ENCODE measurements around the gene PCGF3. TPM values are rescaled to one million over a fixed set of nuclear protein-coding genes. Genes with fewer than 3 reads are reported as not detected.

The PCGF3 gene
- polyA plus RNA-seq, 3 donors, result 60.9 to 88.3 (median 82.7) TPM

Other genes with a start within 250 kb of the PCGF3 start
- 10 to 100 TPM; 31.8 to 43.9 (median 38.5) TPM for gene ZNF721, start 206.7 kb upstream of the PCGF3 start, polyA plus RNA-seq (ENCODE audit: insufficient read length in 3 of 3)
- 10 to 100 TPM; 52.5 to 90.1 (median 82.2) TPM for gene PIGG, start 206.6 kb upstream of the PCGF3 start, polyA plus RNA-seq (ENCODE audit: insufficient read length in 3 of 3)
- under 1 TPM in 1 of 3 donors, not detected in 2; 0.09 TPM for gene TMEM271, start 129.5 kb upstream of the PCGF3 start, polyA plus RNA-seq (ENCODE audit: insufficient read length in 3 of 3)
- 10 to 100 TPM; 40.3 to 56.1 (median 46.4) TPM for gene PDE6B, start 80.3 kb upstream of the PCGF3 start, polyA plus RNA-seq (ENCODE audit: insufficient read length in 3 of 3)
- gene ATP5ME, start 31.6 kb upstream of the PCGF3 start, polyA plus RNA-seq (ENCODE audit: insufficient read length in 3 of 3), result 100 to 1,000 TPM; 221 to 338 (median 268) TPM
- gene MYL5, start 31.3 kb upstream of the PCGF3 start, polyA plus RNA-seq (ENCODE audit: insufficient read length in 3 of 3), result 10 to 100 TPM; 21.6 to 23.2 (median 22.7) TPM
- gene SLC49A3, start 16.7 kb upstream of the PCGF3 start, polyA plus RNA-seq (ENCODE audit: insufficient read length in 3 of 3), result 1 to 10 TPM; 4.1 to 7.8 (median 7.4) TPM
- 1 to 10 TPM; 3.0 to 3.5 (median 3.1) TPM for gene CPLX1, start 120.3 kb downstream of the PCGF3 start, polyA plus RNA-seq (ENCODE audit: insufficient read length in 3 of 3)
- 10 to 100 TPM; 69.7 to 87.9 (median 73.2) TPM for gene GAK, start 226.5 kb downstream of the PCGF3 start, polyA plus RNA-seq (ENCODE audit: insufficient read length in 3 of 3)
- gene TMEM175, start 226.6 kb downstream of the PCGF3 start, polyA plus RNA-seq (ENCODE audit: insufficient read length in 3 of 3), result 10 to 100 TPM; 22.3 to 26.6 (median 25.3) TPM

Data from renal pelvis (tissue), 3 donors.